ENCODE measurements around the gene SNX8.

SNX8 gene

GRCh38 chr7:2261611-2262010, 52.6 kb downstream of the SNX8 start:
- no peak overlapping the region for H3K4me3 ChIP-seq (replicated peaks; ENCODE audit: low read depth, low read length)
- DNase-seq (ENCODE audit: low read depth): no peak
- TF ChIP-seq CTCF (IDR thresholded peaks at IDR 0.05; ENCODE audit: low read length, missing control alignments): no peak

GRCh38 chr7:2260820-2261219, 53.4 kb downstream of the SNX8 start:
- no peak for TF ChIP-seq CTCF (IDR thresholded peaks at IDR 0.05; ENCODE audit: low read length, missing control alignments)
- H3K4me3 ChIP-seq (replicated peaks; ENCODE audit: low read depth, low read length): no peak overlapping the region
- no peak for DNase-seq (ENCODE audit: low read depth)

DNA sequence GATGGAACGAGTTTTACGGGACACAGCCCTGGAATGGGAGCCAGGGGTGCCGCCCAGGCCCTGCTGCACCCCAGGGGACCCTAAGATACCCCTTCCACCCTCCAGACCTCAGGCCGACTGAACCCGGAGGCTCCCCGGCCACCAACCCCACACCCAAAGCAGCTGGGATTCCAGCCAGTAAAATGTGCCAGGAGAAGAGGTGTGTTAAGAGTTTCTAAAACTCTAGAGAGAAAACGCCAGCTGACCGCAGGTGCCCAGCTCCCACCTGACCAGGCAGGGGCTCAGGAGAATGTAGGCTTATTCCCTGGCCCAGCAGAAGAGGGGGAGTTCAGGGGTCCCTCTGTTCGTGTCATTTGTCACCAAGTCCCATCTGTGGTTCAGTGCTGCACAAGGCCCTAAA, 54.8 kb downstream of the SNX8 start:
- no peak overlapping the region for H3K4me3 ChIP-seq (replicated peaks; ENCODE audit: low read depth, low read length)
- TF ChIP-seq CTCF (IDR thresholded peaks at IDR 0.05; ENCODE audit: low read length, missing control alignments): no peak

GRCh38 chr7:2258661-2259365, 55.4 kb downstream of the SNX8 start:
- no peak overlapping the region for H3K4me3 ChIP-seq (replicated peaks; ENCODE audit: low read depth, low read length)
- TF ChIP-seq CTCF (IDR thresholded peaks at IDR 0.05; ENCODE audit: low read length, missing control alignments): no peak
- no peak for DNase-seq (ENCODE audit: low read depth)

More for the DNA sequence above, 54.8 kb downstream of the SNX8 start:
- no peak for DNase-seq (ENCODE audit: low read depth)

DNA sequence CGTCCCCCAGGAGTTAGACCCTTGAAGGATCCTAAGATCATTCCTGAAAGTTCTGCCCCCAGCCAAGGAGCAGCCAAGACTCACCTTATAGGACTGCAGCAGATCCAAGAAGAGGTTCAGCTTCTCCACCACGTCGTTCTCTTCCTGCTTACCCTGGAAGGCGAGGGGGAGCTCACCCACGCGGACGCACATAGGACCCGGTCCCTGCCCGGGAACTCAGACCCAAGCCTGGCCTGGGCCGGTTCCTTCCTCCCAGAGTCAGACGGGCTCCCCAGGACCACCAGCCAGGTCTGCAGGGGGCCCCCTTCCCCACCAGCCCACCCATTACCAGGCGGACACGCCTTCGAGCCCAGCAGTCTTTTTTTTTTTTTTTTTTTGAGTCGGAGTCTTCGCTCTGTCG, 56.6 kb downstream of the SNX8 start:
- TF ChIP-seq CTCF (IDR thresholded peaks at IDR 0.05; ENCODE audit: low read length, missing control alignments): no peak
- no peak overlapping the region for H3K4me3 ChIP-seq (replicated peaks; ENCODE audit: low read depth, low read length)
- no peak for DNase-seq (ENCODE audit: low read depth)

DNA sequence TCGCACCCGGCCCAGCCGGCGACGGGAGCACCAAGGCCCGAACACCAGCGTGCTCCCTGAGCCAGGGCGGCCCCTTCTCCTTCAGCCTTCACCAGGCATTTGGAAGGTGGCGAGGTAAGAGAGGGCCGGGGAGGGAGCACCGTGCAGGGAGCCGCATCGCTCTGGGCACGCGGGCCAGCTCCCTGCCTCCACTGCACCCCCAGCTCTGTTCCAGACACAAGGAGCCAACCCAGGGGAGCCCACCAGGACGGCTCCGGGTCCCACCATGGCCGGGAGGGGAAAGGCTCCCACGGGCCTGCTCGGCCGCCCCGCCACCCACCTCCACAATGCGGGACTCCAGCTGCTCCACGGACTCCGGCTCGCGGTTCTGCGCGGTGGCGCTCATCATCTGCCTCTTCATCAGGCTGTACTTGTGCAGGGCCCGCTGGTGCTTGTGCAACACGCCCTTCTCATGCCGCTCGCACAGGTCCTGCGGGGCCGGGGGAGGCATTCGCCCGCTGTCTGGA, 57.1 kb downstream of the SNX8 start:
- TF ChIP-seq CTCF (IDR thresholded peaks at IDR 0.05; ENCODE audit: low read length, missing control alignments): no peak
- DNase-seq (ENCODE audit: low read depth): no peak
- H3K4me3 ChIP-seq (replicated peaks; ENCODE audit: low read depth, low read length): no peak overlapping the region

All from fibroblast of pulmonary artery (primary cell).